GM19328 (cell line): ENCODE measurements around the gene CACNA2D1.

Experiments
- ATAC-seq: cut with Tn5 transposase; IDR thresholded peaks from one replicate; pipeline ENCODE4 v1.9.1; 2021; ENCODE audit warnings: mild to moderate bottlenecking, moderate library complexity; ENCODE audit not compliant: unreplicated experiment

The CACNA2D1 gene

DNA sequence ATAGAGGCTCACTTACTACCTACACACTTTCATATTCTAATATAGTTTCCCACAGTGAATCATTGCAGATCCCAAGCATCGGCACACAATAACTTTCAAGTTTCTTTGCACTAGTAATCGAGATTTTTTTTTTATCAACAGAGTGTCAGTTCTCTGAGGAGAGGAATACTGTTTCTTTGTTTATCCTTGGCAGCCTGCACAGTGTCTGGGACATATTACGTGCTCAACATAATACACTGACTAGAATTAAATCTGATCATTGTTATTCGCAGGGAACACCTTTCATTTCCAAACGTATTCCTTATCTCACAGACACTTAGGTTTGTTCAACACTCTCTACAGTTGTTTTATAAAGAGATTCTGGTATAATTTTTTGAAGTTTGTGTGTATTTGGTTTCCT, 95.3 kb downstream of the CACNA2D1 start:
- no peak for ATAC-seq

DNA sequence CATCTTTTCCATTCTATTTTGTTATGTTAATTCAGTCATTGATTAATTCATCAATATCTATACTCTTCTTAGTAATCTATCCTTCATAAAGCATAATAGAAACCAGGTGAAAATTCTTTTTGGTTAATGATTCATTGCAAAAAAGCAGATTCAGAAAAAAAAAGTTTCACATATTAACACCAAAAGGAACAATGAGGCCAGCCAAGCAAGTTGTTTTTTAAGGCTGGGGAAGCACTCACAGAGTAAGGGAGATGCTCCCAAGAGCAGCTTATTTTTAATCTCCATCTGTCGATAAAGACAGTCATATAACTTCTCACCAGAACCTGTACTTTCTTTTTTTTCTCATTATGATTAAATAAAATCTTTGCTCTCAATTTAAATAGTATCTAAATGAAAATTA, 95.8 kb downstream of the CACNA2D1 start:
- ATAC-seq, result no peak

- no peak for ATAC-seq
These were observed 97.7 kb downstream of the CACNA2D1 start for GRCh38 chr7:82345886-82346285.

- no peak for ATAC-seq
These were observed 99.9 kb downstream of the CACNA2D1 start for GRCh38 chr7:82343716-82344115.

DNA sequence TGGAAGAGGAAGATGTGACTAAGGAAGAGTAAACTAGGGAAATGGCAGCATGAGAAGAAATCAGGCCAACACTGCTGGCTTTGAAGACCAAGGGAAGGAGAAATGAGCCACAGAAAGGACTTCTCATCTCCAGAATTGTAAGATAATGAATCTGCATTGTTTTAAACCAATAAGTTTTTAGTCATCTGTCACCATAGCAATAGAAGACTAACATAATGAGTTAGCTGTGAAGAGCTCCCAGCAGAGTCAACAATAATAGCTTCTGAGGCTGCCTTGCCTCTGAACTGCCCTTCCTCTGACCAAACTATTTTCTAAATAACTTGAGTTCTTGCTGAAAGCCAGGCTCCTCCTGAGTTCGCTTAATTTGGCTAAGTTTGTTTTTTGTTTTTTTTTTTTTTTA, 103.6 kb downstream of the CACNA2D1 start:
- no peak for ATAC-seq

DNA sequence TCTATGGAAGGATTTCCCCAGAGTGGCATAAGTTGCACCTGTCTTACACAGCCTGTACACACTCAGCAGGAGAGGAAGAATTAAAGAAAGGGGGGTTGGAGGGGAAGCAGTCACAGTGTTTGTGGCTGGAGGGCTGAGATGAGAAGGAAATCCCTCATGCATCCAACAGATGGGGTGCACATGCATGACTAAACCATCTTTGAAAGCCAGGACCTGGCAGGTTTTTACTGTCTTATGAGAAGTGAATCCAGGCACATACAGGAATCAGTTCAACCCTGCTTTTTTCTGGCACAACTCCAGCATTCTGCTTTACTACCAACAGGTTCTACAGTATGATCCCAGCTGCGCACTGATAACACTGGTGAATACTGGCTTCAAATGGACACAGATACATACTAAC, 107.7 kb downstream of the CACNA2D1 start:
- ATAC-seq, result no peak

- ATAC-seq, result no peak
These were observed 108.6 kb downstream of the CACNA2D1 start for GRCh38 chr7:82335001-82335400.

- no peak for ATAC-seq
These were observed 112.3 kb downstream of the CACNA2D1 start for GRCh38 chr7:82331234-82331633.

DNA sequence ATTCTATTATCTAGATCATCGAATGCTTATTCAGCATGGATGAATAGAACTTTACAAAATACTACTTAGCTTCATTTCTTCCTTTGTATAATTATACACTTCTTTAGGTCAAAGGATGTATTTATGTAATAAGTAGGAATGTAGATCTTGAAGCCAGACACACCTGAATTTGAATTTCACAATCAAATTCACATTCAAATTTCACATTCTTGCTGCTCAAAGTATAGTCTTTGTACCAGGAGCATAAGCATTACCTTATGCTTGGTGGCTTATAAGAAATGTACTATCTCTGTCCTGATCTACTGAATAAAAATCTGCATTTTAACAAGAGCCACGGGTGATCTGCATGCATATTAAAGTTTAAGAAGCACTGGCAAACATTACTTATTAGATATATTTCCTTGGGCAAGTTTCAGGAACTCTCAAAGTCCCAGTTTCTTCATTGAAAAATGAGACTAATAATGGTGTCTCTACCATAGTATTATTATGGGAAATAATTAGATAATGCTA, 112.8 kb downstream of the CACNA2D1 start:
- no peak for ATAC-seq

DNA sequence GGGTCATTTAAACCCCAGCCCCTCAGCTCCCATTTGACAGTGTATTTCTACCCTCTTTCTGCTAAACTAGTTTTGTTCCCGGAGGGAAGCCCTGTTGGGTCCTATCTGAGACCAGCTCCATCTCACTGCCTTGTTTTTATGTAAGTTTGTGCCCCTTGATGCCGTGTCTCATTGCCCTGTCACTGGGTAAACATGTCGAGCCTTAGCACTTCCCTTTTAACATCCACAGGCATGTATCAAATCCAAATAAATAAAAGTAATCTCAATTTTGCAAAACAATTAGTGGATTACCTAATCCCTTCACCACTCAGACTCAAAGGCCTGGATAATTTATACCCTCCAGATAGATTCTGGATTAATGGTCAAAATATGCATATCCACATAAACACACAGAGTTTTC, 115.7 kb downstream of the CACNA2D1 start:
- ATAC-seq, result no peak

DNA sequence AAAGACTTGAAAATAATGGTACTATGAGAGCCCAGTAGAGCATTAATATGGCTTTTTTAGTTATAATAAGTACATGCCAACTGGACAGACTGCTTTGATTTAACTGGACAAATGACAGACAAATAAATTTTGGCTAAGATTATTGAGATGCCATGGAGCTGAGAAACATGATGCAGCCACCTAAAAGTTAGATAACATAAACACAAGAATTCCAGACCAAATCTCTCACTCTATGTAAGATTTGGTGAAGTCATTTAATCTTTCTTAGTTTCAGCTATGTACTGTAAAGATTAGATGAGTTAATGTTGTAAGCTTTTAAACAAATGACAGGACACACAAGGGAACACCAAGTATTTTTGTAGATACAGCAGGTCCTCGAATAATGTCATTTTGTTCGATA, 118.2 kb downstream of the CACNA2D1 start:
- no peak for ATAC-seq

GRCh38 chr7:82323806-82324205, 119.8 kb downstream of the CACNA2D1 start:
- ATAC-seq, result no peak

DNA sequence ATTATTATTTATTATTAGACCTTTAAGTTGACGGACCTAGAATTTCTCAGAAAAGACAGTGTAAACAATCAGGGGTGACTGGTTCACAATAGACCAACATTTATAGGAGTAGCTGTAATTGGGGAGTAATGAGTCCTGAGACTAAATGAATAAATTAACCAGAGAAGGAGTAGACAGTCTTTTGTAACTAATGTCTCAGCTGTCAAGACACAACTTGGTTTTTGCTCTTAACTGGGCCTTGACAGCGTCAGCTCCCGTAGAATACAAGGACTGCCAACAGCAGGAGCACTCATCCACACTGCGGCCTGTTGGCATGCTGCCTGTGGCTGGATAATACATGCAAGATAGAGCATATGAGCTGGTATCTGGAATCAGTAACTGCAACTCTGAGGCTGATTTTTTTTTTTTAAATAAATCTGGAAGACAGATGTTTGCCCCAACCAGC, 123.9 kb downstream of the CACNA2D1 start:
- no peak for ATAC-seq

GRCh38 chr7:82318786-82319185, 124.8 kb downstream of the CACNA2D1 start:
- no peak for ATAC-seq

DNA sequence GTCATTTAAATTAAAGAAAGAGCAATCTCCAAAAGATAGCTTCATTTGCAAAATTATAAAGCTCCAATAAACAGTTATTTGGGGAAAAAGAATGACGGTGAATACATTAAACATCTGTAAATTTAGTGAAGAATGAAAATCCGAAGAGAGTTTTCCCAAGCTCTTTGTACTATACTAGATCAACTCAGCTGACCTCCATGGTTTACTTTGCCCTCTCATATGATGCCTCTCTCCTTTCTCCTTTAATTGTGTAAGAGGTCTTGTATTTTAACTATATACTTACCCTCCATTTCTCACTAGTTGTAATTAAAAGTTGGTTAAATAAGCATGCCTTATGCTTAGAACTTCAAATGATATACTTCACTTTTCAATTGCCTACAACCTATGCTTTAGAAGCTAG, 125.8 kb downstream of the CACNA2D1 start:
- ATAC-seq, result no peak

GRCh38 chr7:82317257-82317721, 126.3 kb downstream of the CACNA2D1 start:
- no peak for ATAC-seq

- no peak for ATAC-seq
These were observed 130.3 kb downstream of the CACNA2D1 start for GRCh38 chr7:82313269-82313668.

DNA sequence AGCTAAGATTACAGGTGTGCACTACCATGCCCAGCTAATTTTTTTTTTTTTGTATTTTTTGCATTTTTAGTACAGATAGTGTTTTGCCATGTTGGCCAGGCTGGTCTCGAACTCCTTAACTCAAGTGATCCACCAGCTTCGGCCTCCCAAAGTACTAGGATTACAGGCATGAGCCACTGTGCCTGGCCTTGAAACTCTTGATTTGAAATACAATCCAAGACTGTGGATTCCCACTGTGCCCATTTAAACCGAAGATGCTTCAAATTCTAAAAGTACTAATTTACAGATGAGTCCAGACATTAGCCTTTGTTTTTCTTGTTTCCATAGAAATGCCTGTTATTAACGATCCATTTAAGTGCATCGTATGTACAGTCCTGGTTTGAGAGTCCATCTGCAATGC, 130.9 kb downstream of the CACNA2D1 start:
- ATAC-seq, result no peak

- no peak for ATAC-seq
These were observed 138.1 kb downstream of the CACNA2D1 start for GRCh38 chr7:82305347-82306005.

- no peak for ATAC-seq
These were observed 148.7 kb downstream of the CACNA2D1 start for GRCh38 chr7:82294865-82295264.

DNA sequence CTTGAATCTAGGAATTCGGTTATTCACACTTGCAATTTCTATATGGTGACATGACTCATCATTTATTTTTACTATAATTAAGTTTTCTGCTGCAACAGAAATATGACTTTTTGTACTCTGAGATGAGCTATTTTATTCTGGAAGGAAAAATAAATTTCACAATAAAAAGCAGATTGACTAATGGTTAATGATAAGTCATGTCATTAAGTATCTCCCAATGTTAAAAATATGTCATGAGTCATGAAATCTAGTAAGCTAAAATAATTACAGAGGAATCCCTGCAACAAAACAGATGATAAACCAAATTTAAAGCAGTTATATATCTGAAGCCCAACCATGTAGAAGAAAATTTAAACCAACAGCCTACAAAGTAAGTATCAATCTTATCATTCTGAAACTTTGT, 149.2 kb downstream of the CACNA2D1 start:
- no peak for ATAC-seq

- ATAC-seq, result no peak
These were observed 150.1 kb downstream of the CACNA2D1 start for GRCh38 chr7:82293467-82293866.

- no peak for ATAC-seq
These were observed 151.6 kb downstream of the CACNA2D1 start for GRCh38 chr7:82291931-82292330.
